IPS DF 19.7 (cell line): ENCODE results near the gene APCDD1.

Source experiments
- DNase-seq: peaks from one replicate; pipeline ENCODE4 v3.0.0-alpha.2; 2013; ENCODE audit warnings: low read depth, low spot score

The APCDD1 gene

GRCh38 chr18:10431680-10432079, 22.8 kb upstream of the APCDD1 start:
- DNase-seq, result no peak

- DNase-seq, result no peak
Observed at GRCh38 chr18:10432781-10433180, 21.7 kb upstream of the APCDD1 start.

- DNase-seq, result no peak
Observed at GRCh38 chr18:10436160-10436559, 18.3 kb upstream of the APCDD1 start.

GRCh38 chr18:10437837-10438236, 16.6 kb upstream of the APCDD1 start:
- DNase-seq, result no peak

GRCh38 chr18:10439898-10440297, 14.5 kb upstream of the APCDD1 start:
- DNase-seq, result no peak

GRCh38 chr18:10440884-10441283, 13.6 kb upstream of the APCDD1 start:
- no peak for DNase-seq

- DNase-seq, result no peak
Observed at GRCh38 chr18:10441472-10441871, 13.0 kb upstream of the APCDD1 start.

GRCh38 chr18:10442551-10442971, 11.9 kb upstream of the APCDD1 start:
- no peak for DNase-seq

- no peak for DNase-seq
Observed at GRCh38 chr18:10443001-10443400, 11.4 kb upstream of the APCDD1 start.

- DNase-seq, result no peak
Observed at GRCh38 chr18:10444314-10445006, 10.0 kb upstream of the APCDD1 start.

- DNase-seq, result no peak
Observed at GRCh38 chr18:10449396-10449795, 5.0 kb upstream of the APCDD1 start.

- no peak for DNase-seq
Observed at GRCh38 chr18:10450986-10451385, 3.4 kb upstream of the APCDD1 start.

- no peak for DNase-seq
Observed at GRCh38 chr18:10453261-10453805, 1.1 kb upstream of the APCDD1 start.

- no peak for DNase-seq
Observed at GRCh38 chr18:10454681-10455557, 484 bp downstream of the APCDD1 start.

GRCh38 chr18:10455726-10456453, 1.5 kb downstream of the APCDD1 start:
- no peak for DNase-seq

GRCh38 chr18:10456718-10457117, 2.3 kb downstream of the APCDD1 start:
- no peak for DNase-seq

GRCh38 chr18:10457128-10457527, 2.7 kb downstream of the APCDD1 start:
- no peak for DNase-seq

- no peak for DNase-seq
Observed at GRCh38 chr18:10457767-10458166, 3.3 kb downstream of the APCDD1 start.

- DNase-seq, result no peak
Observed at GRCh38 chr18:10458691-10459090, 4.3 kb downstream of the APCDD1 start.

- no peak for DNase-seq
Observed at GRCh38 chr18:10459587-10459986, 5.2 kb downstream of the APCDD1 start.

- no peak for DNase-seq
Observed at GRCh38 chr18:10460414-10461018, 6.1 kb downstream of the APCDD1 start.

GRCh38 chr18:10461989-10462388, 7.6 kb downstream of the APCDD1 start:
- no peak for DNase-seq
